GM18909 (cell line): ENCODE data around the gene GSC2.
"Not testable (repeated sequence)": the region's sequence is repeated elsewhere in the genome, so short reads cannot be mapped to it uniquely, and the experiment has no call there.

Experiments used
- ATAC-seq: cut with Tn5 transposase; IDR thresholded peaks from one replicate; pipeline ENCODE4 v1.9.1; 2021; ENCODE audit warnings: mild to moderate bottlenecking; ENCODE audit not compliant: unreplicated experiment, poor library complexity

GSC2 gene

GRCh38 chr22:19166421-19166820, 16.3 kb upstream of the GSC2 start:
- ATAC-seq: no peak

DNA sequence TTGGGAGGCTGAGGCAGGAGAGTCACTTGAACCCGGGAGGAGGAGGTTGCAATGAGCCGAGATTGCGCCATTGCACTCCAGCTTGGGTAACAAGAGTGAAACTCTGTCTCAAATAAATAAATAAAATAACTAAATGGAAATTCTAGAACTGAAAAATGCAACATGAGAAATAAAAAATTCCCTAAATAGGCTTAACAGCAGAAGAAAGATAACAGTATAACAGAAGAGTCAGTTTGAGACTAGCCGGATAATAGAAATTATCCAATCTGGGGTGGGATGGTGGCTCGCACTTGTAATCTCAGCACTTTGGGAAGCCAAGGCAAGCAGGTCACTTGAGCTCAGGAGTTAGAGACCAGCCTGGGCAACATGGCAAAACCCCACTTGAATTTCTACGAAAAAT, 14.3 kb upstream of the GSC2 start:
- no peak for ATAC-seq

DNA sequence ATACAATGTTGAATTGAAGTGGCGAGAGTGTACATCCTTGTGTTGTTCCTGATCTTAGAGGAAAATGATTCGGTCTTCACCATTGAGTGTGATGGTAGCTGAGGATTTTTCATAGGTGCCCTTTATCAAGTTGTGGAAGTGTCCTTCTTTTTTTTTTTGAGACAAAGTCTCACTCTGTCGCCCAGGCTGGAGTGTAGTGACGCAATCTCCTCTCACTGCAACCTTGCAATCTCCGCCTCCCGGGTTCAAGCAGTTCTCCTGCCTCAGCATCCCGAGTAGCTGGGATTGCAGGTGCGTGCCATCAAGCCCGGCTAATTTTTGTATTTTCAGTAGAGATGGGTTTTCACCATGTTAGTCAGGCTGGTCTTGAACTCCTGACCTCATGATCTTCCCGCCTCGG, 8.6 kb upstream of the GSC2 start:
- ATAC-seq: not testable (repeated sequence)

- not testable (repeated sequence) for ATAC-seq
Measured at GRCh38 chr22:19156109-19156508, 6.0 kb upstream of the GSC2 start.

- no peak for ATAC-seq
Measured at GRCh38 chr22:19152942-19153883, 3.1 kb upstream of the GSC2 start.

DNA sequence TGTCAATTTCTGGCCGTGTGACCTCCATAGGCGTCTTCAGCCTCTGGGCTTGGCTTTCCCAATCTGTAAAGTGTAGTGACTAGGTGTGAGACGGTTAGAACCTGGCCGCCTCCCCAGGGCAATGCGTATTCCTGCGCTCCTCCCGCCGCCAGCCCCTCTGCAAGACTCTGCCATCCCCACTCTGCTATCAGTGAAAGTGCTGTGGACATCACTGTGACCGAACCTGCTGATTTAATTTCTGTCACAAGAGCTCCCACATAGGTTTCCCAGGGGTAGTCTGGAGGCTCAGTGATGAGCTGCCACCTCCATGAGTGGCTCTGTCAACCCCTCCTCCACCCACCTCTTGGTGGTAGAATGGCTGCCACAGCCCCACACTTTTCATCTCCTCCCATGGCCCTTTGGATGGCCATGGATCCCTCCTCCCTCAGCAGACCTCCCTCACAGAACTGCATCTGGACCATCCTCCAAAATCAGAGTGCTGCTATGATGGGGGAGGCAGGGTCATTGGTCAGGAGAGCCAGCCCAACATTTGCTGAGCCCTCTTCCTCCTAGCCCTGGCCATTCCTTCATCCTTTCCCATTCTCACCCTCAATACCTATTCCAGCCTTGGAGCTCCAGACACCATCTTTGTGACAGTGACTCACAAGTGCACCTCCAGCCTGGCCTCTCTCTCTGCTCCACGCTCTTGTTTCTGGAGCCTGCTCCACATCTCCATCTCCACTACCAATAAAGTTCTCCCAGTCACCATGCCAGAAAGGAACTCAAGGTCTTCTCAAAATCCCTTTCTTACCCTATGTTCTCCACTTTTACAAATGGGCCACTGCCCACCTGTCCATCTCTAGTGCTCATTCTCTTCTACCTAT, 1.5 kb upstream of the GSC2 start:
- ATAC-seq: no peak

DNA sequence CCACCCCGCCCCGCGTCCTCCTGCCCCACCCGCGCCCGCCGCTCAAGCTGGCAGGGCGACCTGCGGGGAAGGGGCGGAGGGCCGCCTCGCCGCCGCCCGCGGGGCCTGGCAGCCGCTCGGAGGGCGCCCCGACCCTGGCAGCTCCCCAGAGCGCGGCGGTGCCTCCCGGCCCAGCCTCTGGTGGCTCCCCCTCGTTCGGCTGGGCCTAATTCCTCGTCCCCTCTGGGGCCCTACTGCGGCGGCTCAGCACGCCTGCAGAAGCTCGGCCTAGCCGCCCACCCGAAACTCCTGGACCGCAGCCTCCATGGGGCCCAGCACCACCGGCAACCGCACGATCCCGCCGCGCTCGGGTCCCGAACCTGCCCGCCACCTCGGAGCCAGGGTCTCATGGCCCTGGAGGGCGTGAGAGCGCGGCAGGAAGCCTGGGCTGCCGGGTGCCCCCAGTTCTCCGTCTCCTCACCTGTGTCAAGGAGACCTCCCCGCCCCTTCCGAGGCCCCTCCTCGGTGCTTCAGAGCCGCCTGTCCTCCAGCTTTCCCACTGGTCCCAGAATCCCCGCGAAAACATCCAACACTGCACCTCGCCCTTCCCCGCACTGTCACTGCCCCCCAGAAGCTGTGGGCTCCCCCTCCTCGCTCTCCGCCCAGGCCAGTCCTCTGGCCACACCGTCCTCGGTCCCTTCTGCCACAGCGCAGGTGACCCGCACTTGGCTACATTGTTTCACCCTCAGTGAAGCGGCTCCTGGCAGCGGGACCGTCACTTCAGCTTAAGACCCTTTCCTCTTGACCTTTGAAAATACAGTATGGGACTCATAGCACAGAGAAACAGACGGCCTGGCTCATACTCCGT, 613 bp upstream of the GSC2 start:
- no peak for ATAC-seq

DNA sequence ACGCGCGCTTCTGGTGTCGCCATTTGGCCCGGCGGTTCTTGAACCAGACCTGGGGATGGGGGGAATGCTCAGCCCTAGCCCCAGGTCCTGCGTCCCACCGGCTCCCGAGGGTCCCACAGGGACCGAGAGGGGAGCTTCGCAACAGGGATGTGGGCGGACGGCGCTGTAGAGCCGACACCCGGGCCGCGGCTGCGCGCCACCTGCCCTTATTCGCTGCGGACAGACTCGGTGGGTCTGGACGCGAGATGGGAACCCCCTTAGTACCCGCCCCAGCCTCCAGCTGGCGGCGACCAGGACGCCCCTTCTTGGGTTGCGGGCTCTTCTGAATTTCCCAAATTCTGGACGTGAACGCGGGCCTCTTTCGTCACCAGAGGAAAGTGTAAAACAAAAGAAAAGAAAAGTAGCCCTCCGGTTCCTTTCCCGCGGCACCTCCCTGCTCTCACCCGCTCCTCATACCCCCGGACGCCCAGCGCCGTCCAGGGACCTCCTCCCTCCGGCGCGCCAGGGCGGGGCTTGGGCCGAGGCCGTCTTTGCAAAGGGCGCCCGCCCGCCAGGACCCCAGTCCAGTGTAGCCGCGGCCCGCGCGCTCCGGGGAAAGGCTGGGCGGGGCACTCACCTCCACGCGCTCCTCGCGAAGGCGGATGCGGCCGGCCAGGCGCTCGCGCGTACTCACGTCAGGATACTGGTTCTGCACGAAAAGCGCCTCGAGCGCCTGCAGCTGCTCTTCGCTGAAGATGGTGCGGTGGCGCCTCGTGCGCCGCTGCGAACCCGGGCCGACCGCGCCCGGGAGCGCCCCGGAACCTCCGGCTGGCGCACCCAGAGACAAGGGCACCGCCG, 827 bp downstream of the GSC2 start:
- ATAC-seq: no peak

DNA sequence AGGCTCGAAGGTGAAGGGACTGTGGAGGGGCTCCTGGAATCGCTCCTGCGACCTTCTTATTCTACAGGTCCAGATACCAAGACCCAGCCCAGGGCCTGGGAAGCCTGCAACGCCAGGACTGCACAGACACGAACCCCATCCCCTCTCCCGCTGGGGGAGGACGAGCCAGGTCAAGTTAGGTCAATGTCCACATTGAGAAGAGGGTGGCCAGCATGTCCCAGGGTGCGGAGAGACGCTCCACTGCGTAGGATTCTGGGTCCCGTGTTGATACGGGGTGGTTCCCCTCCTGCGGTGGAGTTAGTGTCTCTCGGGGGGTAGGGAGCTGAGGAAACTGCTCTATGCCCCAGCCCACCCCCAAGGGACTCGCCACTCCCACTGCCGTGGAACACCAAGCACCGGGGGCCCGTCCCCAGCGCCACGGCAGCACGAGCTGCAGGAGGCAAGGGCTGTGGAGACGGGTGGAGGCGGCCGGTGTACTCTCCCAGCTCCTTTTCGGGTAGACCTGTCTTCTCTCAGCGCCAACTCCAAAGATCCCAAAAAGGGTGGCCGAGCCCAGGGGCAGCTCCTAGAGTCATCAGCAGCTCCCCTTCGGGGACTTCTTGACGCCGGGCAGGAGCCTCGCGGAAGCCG, 1.6 kb downstream of the GSC2 start:
- no peak for ATAC-seq

DNA sequence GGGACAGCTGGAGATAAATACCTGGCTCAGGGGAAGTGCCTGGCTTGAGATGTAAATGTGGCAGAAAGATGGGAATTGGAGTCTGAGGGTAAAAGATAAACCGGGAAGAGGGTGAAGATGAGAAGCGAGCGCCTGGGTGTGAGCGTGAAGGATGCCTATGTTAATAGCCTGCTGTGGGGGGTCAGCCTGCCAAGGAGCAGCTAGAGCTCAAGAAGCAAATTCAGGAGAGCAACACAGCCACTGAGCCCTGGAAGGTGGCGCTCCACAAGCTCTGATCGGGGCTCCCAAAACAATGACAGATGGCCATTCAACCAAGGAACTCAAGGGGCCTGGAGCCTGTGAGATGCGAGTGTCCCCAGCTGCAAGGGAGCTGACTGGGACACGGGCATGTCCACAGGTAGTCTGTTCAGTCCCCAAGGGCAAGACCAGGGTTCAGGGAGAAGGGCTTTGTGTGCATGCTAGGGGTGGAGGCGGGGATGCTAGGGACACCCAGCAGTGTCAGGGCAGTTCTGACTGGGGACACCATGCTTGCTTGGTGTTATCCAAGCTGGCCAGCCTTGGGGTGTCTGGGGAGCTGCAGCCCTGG, 2.8 kb downstream of the GSC2 start:
- ATAC-seq: no peak

GRCh38 chr22:19146215-19146968, 3.7 kb downstream of the GSC2 start:
- no peak for ATAC-seq

DNA sequence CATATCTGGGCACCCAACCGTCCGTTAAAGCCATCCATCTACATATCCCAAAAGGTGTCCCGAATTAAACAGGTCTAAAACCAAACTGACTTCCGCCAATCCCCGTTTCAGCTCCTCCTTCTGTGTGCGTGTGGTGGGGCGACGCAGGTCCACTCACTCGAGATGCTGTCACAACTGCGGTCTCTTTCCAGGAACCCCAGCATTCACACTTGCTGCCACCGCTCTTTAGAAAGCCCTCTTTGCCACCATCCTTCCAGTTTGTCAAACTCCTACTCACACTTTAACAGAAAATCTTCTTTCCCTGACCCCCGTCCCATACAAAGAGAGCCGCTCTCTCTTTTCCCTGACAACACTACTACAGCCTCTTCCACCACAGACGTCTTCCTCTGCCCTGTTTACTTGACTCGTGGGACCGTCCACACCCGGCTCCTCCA, 6.1 kb downstream of the GSC2 start:
- ATAC-seq: no peak

- ATAC-seq: no peak
Measured at GRCh38 chr22:19143212-19143611, 6.9 kb downstream of the GSC2 start.

- no peak for ATAC-seq
Measured at GRCh38 chr22:19142394-19142793, 7.7 kb downstream of the GSC2 start.

- no peak for ATAC-seq
Measured at GRCh38 chr22:19139974-19140373, 10.1 kb downstream of the GSC2 start.

DNA sequence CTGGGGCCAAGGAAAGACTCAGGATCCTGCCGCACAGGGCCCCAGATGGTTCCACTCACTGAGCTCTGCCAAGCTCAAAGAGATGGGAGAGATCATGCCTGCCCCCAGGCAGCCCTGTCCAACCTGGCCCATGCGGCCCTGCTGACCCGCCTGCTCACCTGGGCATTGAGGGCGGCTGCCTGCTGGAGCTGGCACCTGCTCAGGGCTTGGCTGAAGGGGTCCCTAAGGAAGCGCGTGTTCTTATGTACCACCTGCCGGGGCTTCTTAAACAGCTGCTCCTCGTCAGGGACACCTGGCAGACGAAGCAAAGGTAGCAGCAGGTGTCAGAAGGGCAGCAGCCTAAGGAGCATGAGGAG, 11.1 kb downstream of the GSC2 start:
- ATAC-seq: no peak

GRCh38 chr22:19138217-19139000, 11.7 kb downstream of the GSC2 start:
- no peak for ATAC-seq
